Activated T-helper 1 cell treated with anti-CD3 and anti-CD28 coated beads, Interleukin-2, amount 50 U/mL, for 16 hours (primary cell): ENCODE results near the gene BACE1.
"Not testable (repeated sequence)": the region's sequence is repeated elsewhere in the genome, so short reads cannot be mapped to it uniquely, and the experiment has no call there.

Source experiments
- DNase-seq, 2 donors: peaks; one replicate each; pipeline ENCODE4 v3.0.0-alpha.2; 2020; ENCODE audit warnings: low read depth in 1 of 2, low spot score in 1 of 2

Gene BACE1

DNA sequence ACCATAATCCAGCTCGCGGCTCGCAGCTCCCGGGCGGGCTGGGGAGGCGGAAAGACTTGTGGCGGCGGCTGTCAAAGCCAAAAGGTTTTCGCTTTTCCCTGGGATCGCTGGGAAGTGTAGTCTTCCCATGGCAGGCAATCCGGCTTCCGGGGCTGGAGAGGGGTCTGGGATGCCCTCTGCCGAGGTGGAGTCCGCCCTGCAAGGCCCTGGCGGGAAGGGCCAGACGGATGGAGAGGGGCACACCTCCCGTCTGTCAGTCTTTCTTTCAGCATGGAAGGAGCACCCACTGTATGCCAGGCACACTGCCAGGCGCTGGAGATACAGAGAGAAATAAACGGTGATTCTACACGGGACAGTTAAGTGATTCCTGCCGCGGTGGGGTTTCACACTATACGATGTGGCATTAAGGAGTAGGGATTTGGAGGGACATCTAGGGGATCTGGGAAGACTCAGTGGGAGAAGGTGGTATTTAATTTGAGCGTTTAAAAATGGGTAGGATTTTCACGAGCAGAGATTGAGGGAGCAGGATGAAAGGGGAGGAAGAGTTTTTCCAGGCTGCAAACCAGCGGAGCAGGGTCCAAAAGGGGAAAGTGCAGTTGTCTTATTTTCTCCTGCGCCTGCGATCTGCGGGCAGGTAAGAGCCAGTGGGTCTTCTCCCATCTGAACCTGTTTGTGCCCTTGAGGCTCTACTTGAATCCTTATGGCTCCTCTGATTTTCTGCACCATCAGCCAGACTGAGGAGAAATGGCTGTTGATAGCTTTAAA, at the start of gene BACE1:
BACE1 (minus strand) TSS at position 60 of the 765 bp plus-strand sequence. CDS start 461 bp downstream, outside the sequence.
- DNase-seq = no peak

- no peak for DNase-seq
Observed at GRCh38 chr11:117361432-117361831, 45.4 kb upstream of the BACE1 start.

GRCh38 chr11:117356126-117356890, 40.3 kb upstream of the BACE1 start:
- no peak for DNase-seq

GRCh38 chr11:117354550-117354949, 38.5 kb upstream of the BACE1 start:
- DNase-seq = no peak

GRCh38 chr11:117345039-117345438, 29.0 kb upstream of the BACE1 start:
- DNase-seq = no peak

GRCh38 chr11:117337076-117337475, 21.0 kb upstream of the BACE1 start:
- no peak for DNase-seq

GRCh38 chr11:117335399-117335798, 19.3 kb upstream of the BACE1 start:
- DNase-seq = no peak

GRCh38 chr11:117334896-117335295, 18.8 kb upstream of the BACE1 start:
- no peak for DNase-seq

DNA sequence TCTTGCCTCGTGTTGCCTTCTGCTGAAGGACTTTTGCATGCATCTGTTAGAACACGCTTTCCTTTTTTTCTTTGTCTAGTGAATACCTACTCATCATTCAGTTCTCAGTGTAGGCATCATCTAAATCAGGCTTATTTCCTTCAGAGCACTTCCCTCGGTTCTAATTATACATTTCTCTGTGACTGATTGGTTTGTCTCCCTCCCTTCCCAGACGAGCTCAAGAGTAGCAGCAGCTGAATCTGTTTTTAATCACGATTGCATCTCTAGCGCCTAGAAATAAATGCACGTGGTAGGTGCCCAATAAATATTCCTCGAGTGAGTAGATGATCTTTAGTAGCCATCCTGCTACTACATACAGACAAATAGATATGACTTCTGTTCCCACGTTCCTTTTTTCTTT, 17.9 kb upstream of the BACE1 start:
- no peak for DNase-seq

GRCh38 chr11:117332843-117333242, 16.8 kb upstream of the BACE1 start:
- no peak for DNase-seq

DNA sequence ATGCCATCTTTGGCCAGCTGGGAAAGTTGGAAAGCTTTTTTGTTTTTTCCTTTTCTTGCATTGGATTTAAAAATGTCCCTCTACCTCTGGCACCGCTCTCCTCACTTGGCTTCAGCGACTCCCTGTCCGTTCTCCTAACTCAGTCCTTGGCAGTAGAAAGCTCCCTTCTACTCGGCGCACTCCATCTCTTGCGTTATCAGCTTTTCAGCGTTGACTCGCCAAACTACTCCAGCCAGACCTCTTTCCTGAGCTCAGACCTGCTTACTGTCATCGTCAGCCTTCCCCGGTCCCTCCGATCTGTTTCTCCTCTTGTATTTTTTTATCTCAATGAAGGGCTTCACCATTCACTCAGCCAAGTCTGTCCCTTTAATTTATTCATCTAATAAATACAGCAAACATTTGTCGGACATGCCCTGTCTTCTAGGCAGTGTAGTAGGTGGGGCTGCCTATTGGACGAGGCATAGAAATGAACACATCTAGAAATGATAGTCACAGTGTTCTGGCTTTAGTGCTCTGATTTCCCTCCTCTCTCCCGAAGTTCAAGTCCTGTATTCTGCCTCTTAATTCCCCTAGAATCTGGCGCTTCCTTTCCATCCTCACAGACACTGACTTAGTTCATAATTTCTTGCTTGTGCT, 12.4 kb upstream of the BACE1 start:
- DNase-seq = no peak

- DNase-seq = peak; percentile 87
Observed at GRCh38 chr11:117327567-117328374, 11.7 kb upstream of the BACE1 start, which contains the start of gene CEP164. Gene CEP164, plus strand, starts transcription at chr11:117327854. Its CDS starts 10,733 bp downstream, at chr11:117338587.

DNA sequence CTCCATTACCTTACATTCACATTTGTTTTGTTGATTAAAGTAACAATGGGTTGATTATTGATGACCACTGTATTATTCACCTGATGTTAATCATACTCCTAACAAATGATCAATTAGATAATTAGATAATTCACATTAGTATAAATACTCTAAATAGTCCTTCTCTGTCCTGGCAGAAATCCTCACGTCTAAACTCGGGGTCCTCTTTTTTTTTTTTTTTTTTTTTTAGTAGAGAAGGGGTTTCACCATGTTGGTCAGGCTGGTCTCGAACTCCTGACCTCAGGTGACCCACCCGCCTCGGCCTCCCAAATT, 11.2 kb upstream of the BACE1 start:
- DNase-seq = not testable (repeated sequence)

- no peak for DNase-seq
Observed at GRCh38 chr11:117319214-117319840, 3.3 kb upstream of the BACE1 start.

DNA sequence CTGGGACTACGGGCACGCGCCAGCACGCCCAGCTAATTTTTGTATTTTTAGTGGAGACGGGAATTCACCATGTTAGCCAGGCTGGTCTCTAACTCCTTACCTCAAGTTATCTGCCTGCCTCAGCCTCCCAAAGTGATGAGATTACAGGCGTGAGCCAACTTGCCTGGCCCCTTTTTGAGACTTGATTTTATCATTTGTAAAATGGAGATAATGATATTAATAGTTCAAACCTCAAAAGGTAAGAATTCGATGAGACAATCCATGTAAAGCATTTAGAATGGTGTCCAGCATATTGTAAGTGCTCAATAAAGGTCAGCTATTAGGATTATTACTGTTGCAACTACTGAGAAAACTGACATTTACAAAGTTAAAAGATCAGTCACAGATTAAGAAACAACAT, 2.7 kb upstream of the BACE1 start:
- no peak for DNase-seq

GRCh38 chr11:117315285-117316196, 515 bp downstream of the BACE1 start:
- no peak for DNase-seq

DNA sequence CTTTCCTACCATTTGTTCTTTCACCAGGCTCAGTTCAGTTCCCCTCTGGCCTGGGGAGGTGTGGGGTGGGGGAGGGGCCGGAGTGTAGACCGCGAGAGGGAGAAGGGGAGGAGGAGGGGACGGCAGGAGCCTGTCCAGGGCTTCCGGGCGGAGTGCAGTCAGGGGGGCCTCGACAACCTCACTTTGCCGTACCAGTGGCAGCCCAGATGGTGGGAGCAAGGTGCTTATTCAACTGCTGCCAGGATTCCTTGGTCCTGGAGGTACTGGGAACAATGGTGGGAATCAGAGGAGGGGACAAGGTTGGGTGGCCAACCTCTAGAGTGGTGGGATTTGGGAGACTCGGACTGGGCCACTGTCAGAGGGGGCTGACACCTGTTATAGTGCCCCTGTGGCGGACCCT, 1.2 kb downstream of the BACE1 start:
- DNase-seq = no peak

DNA sequence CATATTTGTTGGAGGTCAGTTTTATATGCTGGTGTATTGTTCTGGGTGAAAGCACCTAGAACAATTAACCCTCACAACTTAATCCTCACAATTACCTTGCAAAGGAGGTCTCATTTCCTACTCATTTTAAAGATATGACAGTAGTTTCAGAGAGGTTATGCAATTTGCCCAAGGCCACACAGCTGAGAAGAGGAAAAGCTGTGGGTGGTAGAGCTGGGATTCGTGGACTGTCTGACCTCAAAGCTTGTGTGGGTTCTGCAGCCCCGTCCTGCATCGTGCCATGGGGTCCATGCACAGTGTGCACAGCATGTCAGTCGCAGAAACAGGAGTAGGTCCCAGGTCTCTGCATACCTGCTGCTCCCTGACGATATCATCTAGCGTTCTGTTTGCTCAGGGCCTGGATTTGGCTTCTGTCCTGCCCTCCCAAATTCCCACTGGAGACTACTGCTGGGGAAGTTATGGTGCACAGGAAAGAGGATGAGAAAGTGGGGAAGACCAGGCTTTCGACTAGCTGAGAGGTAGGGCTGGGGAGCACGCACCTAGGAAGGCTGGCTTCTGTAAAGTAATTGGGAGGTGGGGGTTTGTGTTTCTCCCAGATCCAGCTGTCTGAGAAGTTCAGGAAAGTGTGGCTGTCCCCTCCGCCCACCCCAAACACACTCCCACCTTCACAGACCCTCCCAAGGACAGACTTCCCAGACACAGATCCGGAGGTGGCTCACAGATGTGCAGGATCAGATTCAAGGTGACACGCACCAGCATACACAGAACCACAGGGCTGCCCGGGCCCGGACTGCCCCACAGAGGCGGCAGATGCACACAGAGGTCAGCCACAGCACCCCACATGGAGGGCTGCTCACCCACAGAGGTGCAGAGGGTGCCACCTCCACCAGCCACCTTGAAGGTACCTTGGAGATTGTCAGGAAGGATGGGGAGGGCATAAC, 2.0 kb downstream of the BACE1 start:
- no peak for DNase-seq

DNA sequence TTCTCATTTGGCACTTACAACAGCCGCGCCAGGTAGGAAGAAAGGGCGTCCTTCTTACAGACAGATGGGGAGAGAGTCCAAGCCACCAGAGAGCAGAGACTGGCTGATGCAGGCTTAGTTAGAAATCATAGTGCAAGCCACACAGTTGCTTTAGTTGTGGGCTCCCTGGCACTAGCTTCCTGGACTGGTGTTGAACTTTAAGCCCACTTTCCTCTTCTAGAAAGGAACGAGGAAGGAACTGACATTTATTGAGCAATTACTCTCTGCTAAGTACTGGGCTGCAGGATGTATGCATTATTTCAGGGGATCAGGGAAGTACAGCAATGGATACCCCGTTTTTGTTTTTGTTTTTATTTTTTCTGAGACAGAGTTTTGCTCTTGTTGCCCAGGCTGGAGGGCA, 3.0 kb downstream of the BACE1 start:
- DNase-seq = no peak
